HepG2 (cell line): ENCODE data around the gene ARHGAP12. TPM values are rescaled to one million over a fixed set of nuclear protein-coding genes. Genes with fewer than 3 reads are reported as not detected.

ENCODE experiments used
- EEA1 ChIP-seq: sonication (generic); formaldehyde crosslinking; IDR thresholded peaks from 2 replicates; pipeline ENCODE4 v1.5.1; 2020; ENCODE audit warnings: mild to moderate bottlenecking, missing genetic modification reagents, borderline replicate concordance
- IRF2 ChIP-seq: IDR thresholded peaks from 2 replicates; pipeline ENCODE4 v1.6.1; 2018; ENCODE audit warnings: missing genetic modification reagents, missing compliant biosample characterization
- KLF12 ChIP-seq: sonication (generic); formaldehyde crosslinking; IDR thresholded peaks from 2 replicates; pipeline ENCODE4 v1.4.0; 2020; ENCODE audit warnings: missing genetic modification reagents, borderline replicate concordance
- KLF9 ChIP-seq: IDR thresholded peaks from 2 replicates; pipeline ENCODE4 v1.6.1; 2016; ENCODE audit warnings: low read depth
- MATR3 ChIP-seq: sonication (generic); formaldehyde crosslinking; IDR thresholded peaks from 2 replicates; pipeline ENCODE4 v1.4.0; 2020; ENCODE audit warnings: missing genetic modification reagents
- PAX8 ChIP-seq: sonication (generic); formaldehyde crosslinking; IDR thresholded peaks from 2 replicates; pipeline ENCODE4 v1.8.0; 2022; ENCODE audit warnings: mild to moderate bottlenecking, missing genetic modification reagents, borderline replicate concordance
- RXRB ChIP-seq: IDR thresholded peaks from 2 replicates; pipeline ENCODE4 v1.6.1; 2016; ENCODE audit warnings: borderline replicate concordance, missing genetic modification reagents, missing compliant biosample characterization
- ZFP62 ChIP-seq: sonication (generic); formaldehyde crosslinking; IDR thresholded peaks from 2 replicates; pipeline ENCODE4 v1.4.0; 2020; ENCODE audit warnings: missing genetic modification reagents
- ZMYM4 ChIP-seq: sonication (generic); formaldehyde crosslinking; IDR thresholded peaks from 2 replicates; pipeline ENCODE4 v1.8.1; 2023; ENCODE audit warnings: mild to moderate bottlenecking, missing genetic modification reagents
- polyA plus RNA-seq, 8 experiments: library from polyadenylated mRNA; depleted of rRNA in 3 of 8; stranded (reverse) in 7 of 8; unstranded in 1 of 8; fragments of >200 nt; fragmentation: Illumina TruSeq in 4 of 8; extraction: Trizol in 4 of 8; gene quantifications; 2 replicates each; pipeline versions ENCODE4 v1.2.1 to v1.2.3, GENCODE V29; 2011 to 2016; ENCODE audit warnings: low read depth in 4 of 8, missing spikeins in 1 of 8, mixed read lengths in 1 of 8; ENCODE audit not compliant: insufficient read depth in 1 of 8
- total RNA-seq, 5 experiments: library from RNA; depleted of rRNA; stranded (reverse); fragments of >200 nt; fragmentation: Illumina TruSeq; extraction: Trizol; gene quantifications; 2 replicates each; pipeline ENCODE4 v1.2.3, GENCODE V29; 2016; ENCODE audit warnings: low read depth in 1 of 5
- TF ChIP-seq, protein P1 (sequence below): fragments of 450-650 bp; IDR thresholded peaks from 2 replicates; pipeline ENCODE4 v1.6.1; 2017; ENCODE audit warnings: mild to moderate bottlenecking
- TF ChIP-seq, protein P2 (sequence below), 2 experiments: IDR thresholded peaks; 2 replicates each; pipeline ENCODE4 v1.6.1; 2011 to 2012; ENCODE audit warnings: low read length in 2 of 2, borderline replicate concordance in 1 of 2, low read depth in 1 of 2, mild to moderate bottlenecking in 1 of 2, moderate library complexity in 1 of 2
- TF ChIP-seq, protein P3 (sequence below): sonication (generic); formaldehyde crosslinking; IDR thresholded peaks from 2 replicates; pipeline ENCODE4 v1.4.0; 2020; ENCODE audit warnings: missing genetic modification reagents, borderline replicate concordance
- TF ChIP-seq, protein P4 (sequence below): sonication (generic); formaldehyde crosslinking; IDR thresholded peaks from 2 replicates; pipeline ENCODE4 v1.4.0; 2020; ENCODE audit warnings: missing genetic modification reagents
- TF ChIP-seq, protein P5 (sequence below): sonication (generic); formaldehyde crosslinking; IDR thresholded peaks from 2 replicates; pipeline ENCODE4 v1.4.0; 2020; ENCODE audit warnings: missing genetic modification reagents, mild to moderate bottlenecking, borderline replicate concordance
- TF ChIP-seq, protein P6 (sequence below): sonication (generic); formaldehyde crosslinking; IDR thresholded peaks from 2 replicates; pipeline ENCODE4 v1.4.0; 2020; ENCODE audit warnings: mild to moderate bottlenecking, missing genetic modification reagents

Gene ARHGAP12
- total and polyA plus RNA-seq, 2 of the 13 experiments (the other 11 are each of a cell fraction or from before 2014, with no cell fraction given): 25.0 to 54.6 TPM

DNA sequence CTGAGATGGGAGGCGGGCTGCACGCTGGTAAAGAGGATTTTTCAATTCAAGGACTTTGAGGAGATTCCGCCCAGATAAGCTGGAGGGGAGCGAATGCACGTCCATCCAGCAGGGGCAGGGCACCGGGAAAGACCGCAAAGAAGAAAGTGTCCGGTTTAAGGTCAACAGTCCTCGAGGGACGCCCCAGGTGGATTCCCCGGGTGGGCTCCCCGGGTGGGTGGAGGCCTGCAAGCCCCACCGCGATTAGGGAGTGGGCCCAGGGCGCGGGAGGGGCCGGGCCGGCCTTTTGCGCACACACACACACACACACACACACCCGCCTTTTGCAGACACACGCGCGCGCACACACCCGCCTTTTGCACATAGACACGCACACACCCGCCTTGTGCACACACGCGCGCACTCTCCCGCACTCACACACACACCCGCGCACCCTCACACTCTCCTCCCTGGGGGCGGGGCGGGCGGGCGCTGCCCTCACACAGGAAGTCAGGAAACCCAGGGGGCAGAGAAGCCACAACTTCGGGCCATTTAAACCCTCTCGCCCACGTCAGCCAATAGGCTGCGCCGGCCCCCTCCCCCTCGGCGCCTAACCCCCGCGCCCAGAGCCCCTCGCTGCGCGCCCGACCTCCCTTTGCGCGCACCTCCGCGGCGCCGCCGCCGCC, 615 bp downstream of the ARHGAP12 start (continued):
- TF ChIP-seq PAX8 (CRISPR knock-in tag) (no peak), MATR3 (CRISPR knock-in tag) (no peak), ZFP62 (CRISPR knock-in tag) (no peak), ZMYM4 (CRISPR knock-in tag) (no peak), KLF12 (CRISPR knock-in tag) (no peak), RXRB (CRISPR knock-in tag) (no peak), IRF2 (CRISPR knock-in tag) (no peak; the same call in 1 of the 2 replicates), KLF9 (CRISPR knock-in tag) (no peak), EEA1 (CRISPR knock-in tag) (no peak)
- TF ChIP-seq, protein P1, sequence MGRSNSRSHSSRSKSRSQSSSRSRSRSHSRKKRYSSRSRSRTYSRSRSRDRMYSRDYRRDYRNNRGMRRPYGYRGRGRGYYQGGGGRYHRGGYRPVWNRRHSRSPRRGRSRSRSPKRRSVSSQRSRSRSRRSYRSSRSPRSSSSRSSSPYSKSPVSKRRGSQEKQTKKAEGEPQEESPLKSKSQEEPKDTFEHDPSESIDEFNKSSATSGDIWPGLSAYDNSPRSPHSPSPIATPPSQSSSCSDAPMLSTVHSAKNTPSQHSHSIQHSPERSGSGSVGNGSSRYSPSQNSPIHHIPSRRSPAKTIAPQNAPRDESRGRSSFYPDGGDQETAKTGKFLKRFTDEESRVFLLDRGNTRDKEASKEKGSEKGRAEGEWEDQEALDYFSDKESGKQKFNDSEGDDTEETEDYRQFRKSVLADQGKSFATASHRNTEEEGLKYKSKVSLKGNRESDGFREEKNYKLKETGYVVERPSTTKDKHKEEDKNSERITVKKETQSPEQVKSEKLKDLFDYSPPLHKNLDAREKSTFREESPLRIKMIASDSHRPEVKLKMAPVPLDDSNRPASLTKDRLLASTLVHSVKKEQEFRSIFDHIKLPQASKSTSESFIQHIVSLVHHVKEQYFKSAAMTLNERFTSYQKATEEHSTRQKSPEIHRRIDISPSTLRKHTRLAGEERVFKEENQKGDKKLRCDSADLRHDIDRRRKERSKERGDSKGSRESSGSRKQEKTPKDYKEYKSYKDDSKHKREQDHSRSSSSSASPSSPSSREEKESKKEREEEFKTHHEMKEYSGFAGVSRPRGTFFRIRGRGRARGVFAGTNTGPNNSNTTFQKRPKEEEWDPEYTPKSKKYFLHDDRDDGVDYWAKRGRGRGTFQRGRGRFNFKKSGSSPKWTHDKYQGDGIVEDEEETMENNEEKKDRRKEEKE: no peak
- TF ChIP-seq, protein P2, sequence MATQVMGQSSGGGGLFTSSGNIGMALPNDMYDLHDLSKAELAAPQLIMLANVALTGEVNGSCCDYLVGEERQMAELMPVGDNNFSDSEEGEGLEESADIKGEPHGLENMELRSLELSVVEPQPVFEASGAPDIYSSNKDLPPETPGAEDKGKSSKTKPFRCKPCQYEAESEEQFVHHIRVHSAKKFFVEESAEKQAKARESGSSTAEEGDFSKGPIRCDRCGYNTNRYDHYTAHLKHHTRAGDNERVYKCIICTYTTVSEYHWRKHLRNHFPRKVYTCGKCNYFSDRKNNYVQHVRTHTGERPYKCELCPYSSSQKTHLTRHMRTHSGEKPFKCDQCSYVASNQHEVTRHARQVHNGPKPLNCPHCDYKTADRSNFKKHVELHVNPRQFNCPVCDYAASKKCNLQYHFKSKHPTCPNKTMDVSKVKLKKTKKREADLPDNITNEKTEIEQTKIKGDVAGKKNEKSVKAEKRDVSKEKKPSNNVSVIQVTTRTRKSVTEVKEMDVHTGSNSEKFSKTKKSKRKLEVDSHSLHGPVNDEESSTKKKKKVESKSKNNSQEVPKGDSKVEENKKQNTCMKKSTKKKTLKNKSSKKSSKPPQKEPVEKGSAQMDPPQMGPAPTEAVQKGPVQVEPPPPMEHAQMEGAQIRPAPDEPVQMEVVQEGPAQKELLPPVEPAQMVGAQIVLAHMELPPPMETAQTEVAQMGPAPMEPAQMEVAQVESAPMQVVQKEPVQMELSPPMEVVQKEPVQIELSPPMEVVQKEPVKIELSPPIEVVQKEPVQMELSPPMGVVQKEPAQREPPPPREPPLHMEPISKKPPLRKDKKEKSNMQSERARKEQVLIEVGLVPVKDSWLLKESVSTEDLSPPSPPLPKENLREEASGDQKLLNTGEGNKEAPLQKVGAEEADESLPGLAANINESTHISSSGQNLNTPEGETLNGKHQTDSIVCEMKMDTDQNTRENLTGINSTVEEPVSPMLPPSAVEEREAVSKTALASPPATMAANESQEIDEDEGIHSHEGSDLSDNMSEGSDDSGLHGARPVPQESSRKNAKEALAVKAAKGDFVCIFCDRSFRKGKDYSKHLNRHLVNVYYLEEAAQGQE (IDR thresholded peaks at IDR 0.05; ENCODE audit: borderline replicate concordance in 1 of 2, low read depth in 1 of 2, low read length in 2 of 2): no peak; a peak in 1 of 4 replicates
- TF ChIP-seq, protein P3, sequence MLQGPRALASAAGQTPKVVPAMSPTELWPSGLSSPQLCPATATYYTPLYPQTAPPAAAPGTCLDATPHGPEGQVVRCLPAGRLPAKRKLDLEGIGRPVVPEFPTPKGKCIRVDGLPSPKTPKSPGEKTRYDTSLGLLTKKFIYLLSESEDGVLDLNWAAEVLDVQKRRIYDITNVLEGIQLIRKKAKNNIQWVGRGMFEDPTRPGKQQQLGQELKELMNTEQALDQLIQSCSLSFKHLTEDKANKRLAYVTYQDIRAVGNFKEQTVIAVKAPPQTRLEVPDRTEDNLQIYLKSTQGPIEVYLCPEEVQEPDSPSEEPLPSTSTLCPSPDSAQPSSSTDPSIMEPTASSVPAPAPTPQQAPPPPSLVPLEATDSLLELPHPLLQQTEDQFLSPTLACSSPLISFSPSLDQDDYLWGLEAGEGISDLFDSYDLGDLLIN (CRISPR knock-in tag): no peak
- TF ChIP-seq, protein P4, sequence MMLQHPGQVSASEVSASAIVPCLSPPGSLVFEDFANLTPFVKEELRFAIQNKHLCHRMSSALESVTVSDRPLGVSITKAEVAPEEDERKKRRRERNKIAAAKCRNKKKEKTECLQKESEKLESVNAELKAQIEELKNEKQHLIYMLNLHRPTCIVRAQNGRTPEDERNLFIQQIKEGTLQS (CRISPR knock-in tag): no peak
- TF ChIP-seq, protein P5, sequence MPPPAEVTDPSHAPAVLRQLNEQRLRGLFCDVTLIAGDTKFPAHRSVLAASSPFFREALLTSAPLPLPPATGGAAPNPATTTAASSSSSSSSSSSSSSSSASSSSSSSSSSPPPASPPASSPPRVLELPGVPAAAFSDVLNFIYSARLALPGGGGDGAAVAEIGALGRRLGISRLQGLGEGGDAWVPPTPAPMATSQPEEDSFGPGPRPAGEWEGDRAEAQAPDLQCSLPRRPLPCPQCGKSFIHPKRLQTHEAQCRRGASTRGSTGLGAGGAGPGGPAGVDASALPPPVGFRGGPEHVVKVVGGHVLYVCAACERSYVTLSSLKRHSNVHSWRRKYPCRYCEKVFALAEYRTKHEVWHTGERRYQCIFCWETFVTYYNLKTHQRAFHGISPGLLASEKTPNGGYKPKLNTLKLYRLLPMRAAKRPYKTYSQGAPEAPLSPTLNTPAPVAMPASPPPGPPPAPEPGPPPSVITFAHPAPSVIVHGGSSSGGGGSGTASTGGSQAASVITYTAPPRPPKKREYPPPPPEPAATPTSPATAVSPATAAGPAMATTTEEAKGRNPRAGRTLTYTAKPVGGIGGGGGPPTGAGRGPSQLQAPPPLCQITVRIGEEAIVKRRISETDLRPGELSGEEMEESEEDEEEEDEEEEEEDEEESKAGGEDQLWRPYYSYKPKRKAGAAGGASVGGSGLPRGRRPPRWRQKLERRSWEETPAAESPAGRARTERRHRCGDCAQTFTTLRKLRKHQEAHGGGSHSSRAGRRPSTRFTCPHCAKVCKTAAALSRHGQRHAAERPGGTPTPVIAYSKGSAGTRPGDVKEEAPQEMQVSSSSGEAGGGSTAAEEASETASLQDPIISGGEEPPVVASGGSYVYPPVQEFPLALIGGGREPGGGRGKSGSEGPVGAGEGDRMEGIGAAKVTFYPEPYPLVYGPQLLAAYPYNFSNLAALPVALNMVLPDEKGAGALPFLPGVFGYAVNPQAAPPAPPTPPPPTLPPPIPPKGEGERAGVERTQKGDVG (CRISPR knock-in tag): no peak
- TF ChIP-seq, protein P6, sequence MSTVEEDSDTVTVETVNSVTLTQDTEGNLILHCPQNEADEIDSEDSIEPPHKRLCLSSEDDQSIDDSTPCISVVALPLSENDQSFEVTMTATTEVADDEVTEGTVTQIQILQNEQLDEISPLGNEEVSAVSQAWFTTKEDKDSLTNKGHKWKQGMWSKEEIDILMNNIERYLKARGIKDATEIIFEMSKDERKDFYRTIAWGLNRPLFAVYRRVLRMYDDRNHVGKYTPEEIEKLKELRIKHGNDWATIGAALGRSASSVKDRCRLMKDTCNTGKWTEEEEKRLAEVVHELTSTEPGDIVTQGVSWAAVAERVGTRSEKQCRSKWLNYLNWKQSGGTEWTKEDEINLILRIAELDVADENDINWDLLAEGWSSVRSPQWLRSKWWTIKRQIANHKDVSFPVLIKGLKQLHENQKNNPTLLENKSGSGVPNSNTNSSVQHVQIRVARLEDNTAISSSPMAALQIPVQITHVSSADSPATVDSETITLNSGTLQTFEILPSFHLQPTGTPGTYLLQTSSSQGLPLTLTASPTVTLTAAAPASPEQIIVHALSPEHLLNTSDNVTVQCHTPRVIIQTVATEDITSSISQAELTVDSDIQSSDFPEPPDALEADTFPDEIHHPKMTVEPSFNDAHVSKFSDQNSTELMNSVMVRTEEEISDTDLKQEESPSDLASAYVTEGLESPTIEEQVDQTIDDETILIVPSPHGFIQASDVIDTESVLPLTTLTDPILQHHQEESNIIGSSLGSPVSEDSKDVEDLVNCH (CRISPR knock-in tag): no peak
